Neural crest cell (in vitro differentiated cells): ENCODE data around the gene RADIL. TPM values are rescaled to one million over a fixed set of nuclear protein-coding genes. Genes with fewer than 3 reads are reported as not detected.
"Not testable (repeated sequence)": the region's sequence is repeated elsewhere in the genome, so short reads cannot be mapped to it uniquely, and the experiment has no call there.

Experiments used
- DNase-seq: peaks from one replicate; pipeline ENCODE4 v3.0.0; 2021; ENCODE audit warnings: low read depth, mixed read lengths, low spot score
- H3K27ac Mint-ChIP-seq: one replicate; pipeline ENCODE4 v1.8.0; 2021; ENCODE audit warnings: mild to moderate bottlenecking, mixed read lengths; ENCODE audit not compliant: unreplicated experiment
- H3K27me3 Mint-ChIP-seq: 2 replicates; pipeline ENCODE4 v1.8.0; 2021; ENCODE audit warnings: low read depth, mild to moderate bottlenecking, mixed read lengths
- H3K36me3 Mint-ChIP-seq: 2 replicates; pipeline ENCODE4 v1.8.0; 2021; ENCODE audit warnings: low read depth, mild to moderate bottlenecking, mixed read lengths
- H3K4me1 Mint-ChIP-seq: 2 replicates; pipeline ENCODE4 v1.8.0; 2021; ENCODE audit warnings: mixed read lengths
- H3K4me3 Mint-ChIP-seq: one replicate; pipeline ENCODE4 v1.8.0; 2021; ENCODE audit warnings: mild to moderate bottlenecking, mixed read lengths
- H3K9me3 Mint-ChIP-seq: 2 replicates; pipeline ENCODE4 v1.8.0; 2021; ENCODE audit warnings: mixed read lengths
- total RNA-seq: library from RNA; stranded (reverse); gene quantifications from 2 replicates; pipeline ENCODE4 v1.2.1, GENCODE V29; 2021
- TF ChIP-seq, protein P1 (sequence below): fragments of 200-600 bp; sonication (generic); conservative IDR thresholded peaks from 2 replicates; pipeline ENCODE4 v1.5.0; 2021; ENCODE audit warnings: antibody characterized with exemption, mild to moderate bottlenecking

RADIL gene
- total RNA-seq, 1 donor from 2014 or later: 13.8 TPM

DNA sequence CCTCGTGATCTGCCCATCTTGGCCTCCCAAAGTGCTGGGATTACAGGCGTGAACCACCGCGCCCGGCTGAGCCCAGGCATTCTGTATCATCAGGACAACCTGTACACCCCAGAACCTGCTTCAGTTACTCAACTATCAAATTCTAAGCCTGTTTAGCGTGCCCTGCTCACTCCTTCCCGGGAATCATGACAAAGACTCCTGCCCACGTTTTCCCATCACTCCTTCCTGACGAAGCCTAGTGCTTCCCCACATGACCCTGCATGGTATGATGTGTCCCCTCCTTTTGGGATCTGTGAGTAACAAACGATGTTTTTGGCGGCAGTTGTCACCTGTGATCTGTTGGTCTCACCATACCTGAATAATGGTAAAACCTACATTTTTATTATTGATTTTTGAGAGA, 12.2 kb upstream of the RADIL start:
- peaks cover 4% of the 10 kb centered on the region for H3K27me3 Mint-ChIP-seq
- H3K4me1 Mint-ChIP-seq: no peaks in the 10 kb centered on the region
- no peak for DNase-seq
- no peaks in the 10 kb centered on the region for H3K36me3 Mint-ChIP-seq
- no peak overlapping the region for H3K27ac Mint-ChIP-seq
- TF ChIP-seq, protein P1, sequence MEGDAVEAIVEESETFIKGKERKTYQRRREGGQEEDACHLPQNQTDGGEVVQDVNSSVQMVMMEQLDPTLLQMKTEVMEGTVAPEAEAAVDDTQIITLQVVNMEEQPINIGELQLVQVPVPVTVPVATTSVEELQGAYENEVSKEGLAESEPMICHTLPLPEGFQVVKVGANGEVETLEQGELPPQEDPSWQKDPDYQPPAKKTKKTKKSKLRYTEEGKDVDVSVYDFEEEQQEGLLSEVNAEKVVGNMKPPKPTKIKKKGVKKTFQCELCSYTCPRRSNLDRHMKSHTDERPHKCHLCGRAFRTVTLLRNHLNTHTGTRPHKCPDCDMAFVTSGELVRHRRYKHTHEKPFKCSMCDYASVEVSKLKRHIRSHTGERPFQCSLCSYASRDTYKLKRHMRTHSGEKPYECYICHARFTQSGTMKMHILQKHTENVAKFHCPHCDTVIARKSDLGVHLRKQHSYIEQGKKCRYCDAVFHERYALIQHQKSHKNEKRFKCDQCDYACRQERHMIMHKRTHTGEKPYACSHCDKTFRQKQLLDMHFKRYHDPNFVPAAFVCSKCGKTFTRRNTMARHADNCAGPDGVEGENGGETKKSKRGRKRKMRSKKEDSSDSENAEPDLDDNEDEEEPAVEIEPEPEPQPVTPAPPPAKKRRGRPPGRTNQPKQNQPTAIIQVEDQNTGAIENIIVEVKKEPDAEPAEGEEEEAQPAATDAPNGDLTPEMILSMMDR: no peak
- no peak overlapping the region for H3K4me3 Mint-ChIP-seq
- peaks cover 4% of the 10 kb centered on the region for H3K9me3 Mint-ChIP-seq

DNA sequence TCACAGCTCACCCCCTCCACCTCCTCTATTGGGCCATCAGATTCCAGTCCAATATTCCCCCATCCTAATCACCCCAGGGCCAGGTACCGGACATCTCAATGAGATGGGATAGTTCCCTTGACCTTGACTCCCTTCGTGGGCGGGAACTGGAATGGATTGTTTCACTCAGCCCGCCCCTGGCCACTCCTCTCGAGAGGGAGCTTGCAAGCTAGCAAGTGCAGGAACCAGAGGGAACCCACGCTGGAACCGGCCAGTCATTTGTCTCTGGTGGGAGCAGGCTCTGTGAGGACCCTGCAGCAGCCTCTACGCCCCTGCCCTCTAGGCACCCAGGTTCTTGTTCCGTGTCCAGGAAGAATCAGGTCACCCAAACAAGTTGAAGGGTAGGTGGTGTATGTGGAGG, 11.0 kb upstream of the RADIL start:
- Mint-ChIP-seq H3K36me3 (no peaks in the 10 kb centered on the region), H3K4me1 (no peaks in the 10 kb centered on the region), H3K9me3 (peaks cover 4% of the 10 kb centered on the region), H3K27ac (no peak overlapping the region), H3K4me3 (no peak overlapping the region), H3K27me3 (no peaks in the 10 kb centered on the region)
- no peak for DNase-seq
- TF ChIP-seq, protein P1: no peak

DNA sequence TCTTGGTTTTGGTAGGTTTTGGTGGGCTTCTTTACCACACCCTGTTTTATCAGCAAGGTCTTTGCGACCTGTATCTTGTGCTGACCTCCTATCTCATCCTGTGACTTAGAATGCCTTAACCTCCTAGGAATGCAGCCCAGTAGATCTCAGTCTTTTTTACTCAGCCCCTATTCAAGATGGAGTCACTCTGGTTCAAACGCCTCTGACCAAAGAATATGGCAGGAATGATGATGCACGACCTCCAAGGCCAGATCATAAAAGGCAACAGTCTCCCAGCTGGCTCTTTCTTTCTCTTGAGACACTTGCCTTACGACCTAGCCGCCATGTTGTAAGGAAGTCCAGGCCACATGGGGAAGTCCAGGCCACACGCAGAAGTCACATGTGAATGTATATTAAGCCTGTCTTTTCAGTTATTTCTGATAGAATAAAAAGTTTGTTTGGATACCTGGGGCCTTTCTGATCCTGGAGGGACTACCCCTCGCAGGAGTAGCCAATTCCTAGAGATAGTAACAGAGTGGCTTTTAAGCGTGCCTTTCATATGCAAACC, 10.5 kb upstream of the RADIL start:
- no peak for DNase-seq
- Mint-ChIP-seq H3K4me1 (no peaks in the 10 kb centered on the region), H3K4me3 (no peak overlapping the region), H3K27ac (no peak overlapping the region), H3K9me3 (peaks cover 4% of the 10 kb centered on the region), H3K36me3 (no peaks in the 10 kb centered on the region), H3K27me3 (peaks cover 3% of the 10 kb centered on the region)
- TF ChIP-seq, protein P1: no peak

DNA sequence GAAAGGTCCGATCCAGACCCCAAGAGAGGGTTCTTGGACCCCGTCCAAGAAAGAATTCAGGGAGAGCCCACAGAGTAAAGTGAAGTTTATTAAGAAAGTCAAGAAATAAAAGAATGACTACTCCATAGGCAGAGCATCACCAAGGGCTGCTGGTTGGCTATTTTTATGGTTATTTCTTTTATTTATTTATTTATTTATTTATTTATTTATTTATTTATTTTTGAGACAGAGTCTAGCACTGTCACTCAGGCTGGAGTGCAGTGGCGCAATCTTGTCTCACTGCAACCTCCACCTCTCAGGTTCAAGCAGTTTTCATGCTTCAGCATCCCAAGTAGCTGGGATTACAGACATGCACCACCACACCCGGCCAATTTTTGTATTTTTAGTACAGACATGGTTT, 9.7 kb upstream of the RADIL start:
- not testable (repeated sequence) for H3K27me3 Mint-ChIP-seq, H3K4me3 Mint-ChIP-seq, H3K27ac Mint-ChIP-seq

DNA sequence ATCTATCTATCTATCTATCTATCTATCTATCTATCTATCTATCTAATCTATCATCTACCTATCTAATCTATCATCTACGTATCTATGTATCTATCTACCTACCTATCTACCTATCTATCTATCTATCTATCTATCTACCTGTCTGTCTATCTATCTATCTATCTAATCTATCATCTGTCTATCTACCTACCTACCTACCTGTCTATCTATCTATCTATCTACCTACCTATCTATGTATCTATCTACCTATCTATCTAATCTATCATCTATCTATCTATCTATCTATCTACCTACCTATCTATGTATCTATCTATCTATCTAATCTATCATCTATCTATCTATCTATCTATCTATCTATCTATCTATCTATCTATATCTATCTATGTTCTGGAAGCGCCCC, 8.0 kb upstream of the RADIL start:
- not testable (repeated sequence) for H3K36me3 Mint-ChIP-seq, H3K9me3 Mint-ChIP-seq, H3K4me1 Mint-ChIP-seq, H3K27ac Mint-ChIP-seq, H3K4me3 Mint-ChIP-seq, H3K27me3 Mint-ChIP-seq, DNase-seq

More for the DNA sequence above, 9.7 kb upstream of the RADIL start:
- not testable (repeated sequence) for H3K9me3 Mint-ChIP-seq, DNase-seq, H3K36me3 Mint-ChIP-seq, H3K4me1 Mint-ChIP-seq

DNA sequence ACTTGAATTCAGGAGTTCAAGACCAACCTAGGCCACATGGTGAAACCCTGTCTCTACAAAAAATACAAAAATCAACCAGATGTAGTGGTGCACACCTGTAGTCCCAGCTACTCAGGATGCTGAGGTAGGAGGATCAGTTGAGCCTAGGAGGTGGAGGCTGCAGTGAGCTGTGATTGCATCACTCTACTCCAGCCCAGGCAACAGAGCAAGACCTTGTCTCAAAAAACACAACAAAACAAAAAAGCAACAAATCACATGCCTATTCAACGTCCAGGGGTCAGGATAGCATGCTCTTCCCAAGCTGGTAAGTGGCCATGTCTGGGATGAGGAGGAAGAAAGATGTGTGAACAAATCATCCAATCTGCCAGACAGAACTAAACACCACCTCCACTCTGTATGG, 6.2 kb upstream of the RADIL start:
- Mint-ChIP-seq H3K4me3 (no peak overlapping the region), H3K27me3 (peaks cover 3% of the 10 kb centered on the region), H3K4me1 (peaks cover 5% of the 10 kb centered on the region), H3K36me3 (no peaks in the 10 kb centered on the region), H3K27ac (no peak overlapping the region), H3K9me3 (peaks cover 4% of the 10 kb centered on the region)
- TF ChIP-seq, protein P1: no peak
- DNase-seq: no peak

DNA sequence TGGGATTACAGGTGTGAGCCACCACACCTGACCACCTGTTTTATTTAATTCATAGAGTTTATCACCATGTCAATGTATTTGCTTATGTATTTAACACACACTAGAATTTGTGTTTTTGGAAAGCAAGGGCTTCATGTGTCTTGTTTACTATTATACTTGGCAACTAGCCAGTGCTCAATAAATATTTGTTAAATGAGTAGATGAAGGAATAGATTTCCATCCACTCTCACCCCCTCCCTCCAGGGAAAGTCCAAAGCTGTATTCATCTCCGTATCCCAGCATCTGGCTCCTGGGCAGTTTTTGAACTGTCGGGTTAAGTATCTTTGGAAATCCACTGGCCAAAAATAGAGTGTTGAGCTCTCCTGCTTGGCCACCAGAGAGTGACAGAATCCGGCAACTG, 4.6 kb upstream of the RADIL start:
- Mint-ChIP-seq H3K9me3 (no peaks in the 10 kb centered on the region), H3K4me3 (no peak overlapping the region), H3K4me1 (peaks cover 5% of the 10 kb centered on the region), H3K27ac (no peak overlapping the region), H3K27me3 (peaks cover 3% of the 10 kb centered on the region), H3K36me3 (no peaks in the 10 kb centered on the region)
- no peak for DNase-seq
- TF ChIP-seq, protein P1: no peak
